PC-3 (cell line): ENCODE results near the gene TENT5C. TPM values are rescaled to one million over a fixed set of nuclear protein-coding genes. Genes with fewer than 3 reads are reported as not detected.

Source experiments
- ATAC-seq: fragments of 200-7000 bp; cut with Tn5 transposase; 2 replicates; pipeline ENCODE4 v1.9.1; 2020; ENCODE audit warnings: mild to moderate bottlenecking, moderate library complexity
- BruUV-seq: library from RNA; stranded (reverse); fragments of 400-500 nt; replicated peaks from 2 replicates; lab custom pipeline; 2021; lab: Mats Ljungman, UMichigan
- CTCF ChIA-PET: fragments of 300-600 bp; sonication (Branson Sonifier 250); formaldehyde crosslinking; loops from one replicate; lab custom pipeline; 2022; ENCODE audit warnings: antibody characterized with exemption; lab: Charles Lee
- POLR2A ChIA-PET: fragments of 300-600 bp; sonication (Branson Sonifier 250); formaldehyde crosslinking; loops from one replicate; lab custom pipeline; 2022; ENCODE audit warnings: antibody characterized with exemption; ENCODE audit not compliant: unreplicated experiment; lab: Charles Lee
- DNase-seq: peaks from one replicate; pipeline ENCODE4 v3.0.0-alpha.2; 2015
- H2AFZ ChIP-seq: fragments of 300-600 bp; sonication (generic); 2 replicates; pipeline ENCODE4 v1.6.0; 2016; ENCODE audit warnings: antibody characterized with exemption, low read length
- H3F3A ChIP-seq: fragments of 300-600 bp; sonication (generic); one replicate; pipeline ENCODE4 v1.6.0; 2017; ENCODE audit warnings: antibody characterized with exemption, low read length, control low read depth, mild to moderate bottlenecking; ENCODE audit not compliant: unreplicated experiment
- H3K27ac ChIP-seq: fragments of 300-600 bp; sonication (generic); 2 replicates; pipeline ENCODE4 v1.5.1; 2016; ENCODE audit warnings: mild to moderate bottlenecking, low read length
- H3K27me3 ChIP-seq: fragments of 300-600 bp; sonication (generic); 2 replicates; pipeline ENCODE4 v1.6.1; 2016; ENCODE audit warnings: low read length, mixed read lengths
- H3K36me3 ChIP-seq: fragments of 300-600 bp; sonication (generic); 2 replicates; pipeline ENCODE4 v1.6.1; 2016; ENCODE audit warnings: low read depth, mixed run types, low read length, mixed read lengths
- H3K4me1 ChIP-seq: fragments of 300-600 bp; sonication (generic); 2 replicates; pipeline ENCODE4 v1.5.1; 2016; ENCODE audit warnings: low read length; ENCODE audit not compliant: insufficient read depth
- H3K4me2 ChIP-seq: fragments of 300-600 bp; sonication (generic); 2 replicates; pipeline ENCODE4 v1.6.0; 2016; ENCODE audit warnings: low read length
- H3K4me3 ChIP-seq: fragments of 300-600 bp; sonication (generic); 2 replicates; pipeline ENCODE4 v1.5.1; 2016; ENCODE audit warnings: mild to moderate bottlenecking, low read length, mixed read lengths
- H3K79me2 ChIP-seq: fragments of 300-600 bp; sonication (generic); 2 replicates; pipeline ENCODE4 v1.6.1; 2017; ENCODE audit warnings: low read length, mixed read lengths
- H3K9ac ChIP-seq: fragments of 300-600 bp; sonication (generic); 2 replicates; pipeline ENCODE4 v1.6.0; 2016; ENCODE audit warnings: mild to moderate bottlenecking, low read length
- H3K9me2 ChIP-seq: fragments of 300-600 bp; sonication (generic); replicated peaks from 2 replicates; pipeline ENCODE4 v1.6.1; 2016; ENCODE audit warnings: mixed run types, low read length, mixed read lengths
- H3K9me3 ChIP-seq: fragments of 300-600 bp; sonication (generic); 2 replicates; pipeline ENCODE4 v1.6.1; 2016; ENCODE audit warnings: low read length, mixed read lengths
- H4K20me1 ChIP-seq: fragments of 300-600 bp; sonication (generic); 2 replicates; pipeline ENCODE4 v1.6.1; 2016; ENCODE audit warnings: low read length, mixed read lengths
- CTCF ChIP-seq: fragments of 300-600 bp; sonication (generic); conservative IDR thresholded peaks from 2 replicates; pipeline ENCODE4 v1.5.1; 2017; ENCODE audit warnings: antibody characterized with exemption, low read depth, mild to moderate bottlenecking, low read length
- EZH2 ChIP-seq: fragments of 300-600 bp; sonication (generic); IDR thresholded peaks from one replicate; pipeline ENCODE4 v1.6.1; 2017; ENCODE audit warnings: antibody characterized with exemption, mild to moderate bottlenecking, low read length; ENCODE audit not compliant: unreplicated experiment
- EZH2phosphoT487 ChIP-seq: fragments of 300-600 bp; sonication (generic); IDR thresholded peaks from 2 replicates; pipeline ENCODE4 v1.6.1; 2018; ENCODE audit warnings: mild to moderate bottlenecking, antibody characterized with exemption, low read length, borderline replicate concordance
- intact Hi-C: fragments of 100-400 bp; cut with micrococcal nuclease; formaldehyde crosslinking; loops from 2 replicates; pipeline ENCODE4 v1.9.0; 2023
- total RNA-seq: library from RNA; depleted of rRNA; stranded (reverse); fragments of >200 nt; gene quantifications from 2 replicates; pipeline ENCODE4 v1.2.3, GENCODE V29; 2014

The TENT5C gene
- total RNA-seq, 1 experiment from 2014 or later = 2.4 TPM

- intact Hi-C loops = no loop called here
- no peak overlapping the region for H3K9ac ChIP-seq
- peaks cover 11% of the 10 kb centered on the region for H3K4me1 ChIP-seq
- H3K79me2 ChIP-seq = no peaks in the 10 kb centered on the region
- POLR2A ChIA-PET = no interaction called here
- H3K36me3 ChIP-seq = no peaks in the 10 kb centered on the region
- no peak for TF ChIP-seq CTCF
- CTCF ChIA-PET = no interaction called here
- no peaks in the 10 kb centered on the region for H4K20me1 ChIP-seq
- H3K4me2 ChIP-seq = no peak overlapping the region
- H2AFZ ChIP-seq = no peak overlapping the region
- H3F3A ChIP-seq = no peaks in the 10 kb centered on the region
- ATAC-seq = no peak
- DNase-seq = no peak
- no peak overlapping the region for H3K4me3 ChIP-seq
- H3K9me3 ChIP-seq = no peaks in the 10 kb centered on the region
- H3K9me2 ChIP-seq = no peaks in the 10 kb centered on the region
- no peaks in the 10 kb centered on the region for H3K27me3 ChIP-seq
- H3K27ac ChIP-seq = no peak overlapping the region
- no TSS peak for BruUV-seq
Measured at GRCh38 chr1:117638141-117638540, 32.3 kb downstream of the TENT5C start.

GRCh38 chr1:117638759-117639158, 32.9 kb downstream of the TENT5C start:
- Histone ChIP-seq H3F3A (no peaks in the 10 kb centered on the region), H3K79me2 (no peaks in the 10 kb centered on the region), H3K4me1 (peaks cover 4% of the 10 kb centered on the region; the same call in 1 of the 2 replicates), H3K9ac (no peak overlapping the region), H3K4me3 (no peak overlapping the region), H4K20me1 (no peaks in the 10 kb centered on the region), H2AFZ (no peak overlapping the region), H3K9me3 (no peaks in the 10 kb centered on the region), H3K27ac (no peak overlapping the region), H3K9me2 (no peaks in the 10 kb centered on the region), H3K36me3 (no peaks in the 10 kb centered on the region), H3K4me2 (no peak overlapping the region), H3K27me3 (no peaks in the 10 kb centered on the region)
- ChIA-PET POLR2A (no interaction called here), CTCF (no interaction called here)
- intact Hi-C loops = no loop called here
- ATAC-seq = no peak
- no TSS peak for BruUV-seq
- no peak for TF ChIP-seq EZH2
- no peak for DNase-seq

- Histone ChIP-seq H3K79me2 (no peaks in the 10 kb centered on the region), H3K27ac (no peak overlapping the region), H4K20me1 (no peaks in the 10 kb centered on the region), H3K4me2 (no peak overlapping the region), H3K9me2 (no peaks in the 10 kb centered on the region), H3K9me3 (no peaks in the 10 kb centered on the region), H3K36me3 (no peaks in the 10 kb centered on the region), H3K4me3 (no peak overlapping the region), H3K9ac (no peak overlapping the region), H3K27me3 (no peaks in the 10 kb centered on the region), H2AFZ (no peak overlapping the region), H3K4me1 (no peaks in the 10 kb centered on the region), H3F3A (no peaks in the 10 kb centered on the region)
- DNase-seq (no peak), ATAC-seq (no peak)
- TF ChIP-seq EZH2phosphoT487 (no peak), CTCF (no peak), EZH2 (no peak)
- intact Hi-C loops = no loop called here
- CTCF ChIA-PET = no interaction called here
- no TSS peak for BruUV-seq
- POLR2A ChIA-PET = no interaction called here
Measured at GRCh38 chr1:117639741-117640140, 33.9 kb downstream of the TENT5C start.
